ENCODE data around the gene SNRNP200.

DNA sequence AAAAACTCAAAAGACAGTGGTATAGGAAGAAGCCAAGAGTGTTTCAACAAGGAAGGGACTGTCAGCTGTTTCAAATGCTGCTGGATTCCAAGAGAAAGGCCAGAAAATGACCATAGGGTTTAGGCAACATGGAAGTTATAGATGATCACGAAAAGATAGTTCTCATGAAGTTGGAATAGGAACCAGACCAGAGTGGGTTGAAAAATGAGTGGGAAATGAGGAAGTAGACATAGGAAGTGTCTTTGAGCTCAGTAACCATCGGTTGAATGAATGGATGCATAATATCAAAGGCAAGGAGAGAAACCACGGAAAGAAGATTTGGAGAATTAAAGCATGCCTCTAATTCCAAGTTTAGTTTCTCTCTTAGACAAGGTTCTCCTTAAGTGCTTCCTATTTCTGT lies 31.5 kb upstream of the SNRNP200 start:
- TF ChIP-seq, protein P1, sequence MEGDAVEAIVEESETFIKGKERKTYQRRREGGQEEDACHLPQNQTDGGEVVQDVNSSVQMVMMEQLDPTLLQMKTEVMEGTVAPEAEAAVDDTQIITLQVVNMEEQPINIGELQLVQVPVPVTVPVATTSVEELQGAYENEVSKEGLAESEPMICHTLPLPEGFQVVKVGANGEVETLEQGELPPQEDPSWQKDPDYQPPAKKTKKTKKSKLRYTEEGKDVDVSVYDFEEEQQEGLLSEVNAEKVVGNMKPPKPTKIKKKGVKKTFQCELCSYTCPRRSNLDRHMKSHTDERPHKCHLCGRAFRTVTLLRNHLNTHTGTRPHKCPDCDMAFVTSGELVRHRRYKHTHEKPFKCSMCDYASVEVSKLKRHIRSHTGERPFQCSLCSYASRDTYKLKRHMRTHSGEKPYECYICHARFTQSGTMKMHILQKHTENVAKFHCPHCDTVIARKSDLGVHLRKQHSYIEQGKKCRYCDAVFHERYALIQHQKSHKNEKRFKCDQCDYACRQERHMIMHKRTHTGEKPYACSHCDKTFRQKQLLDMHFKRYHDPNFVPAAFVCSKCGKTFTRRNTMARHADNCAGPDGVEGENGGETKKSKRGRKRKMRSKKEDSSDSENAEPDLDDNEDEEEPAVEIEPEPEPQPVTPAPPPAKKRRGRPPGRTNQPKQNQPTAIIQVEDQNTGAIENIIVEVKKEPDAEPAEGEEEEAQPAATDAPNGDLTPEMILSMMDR (IDR thresholded peaks at IDR 0.05; ENCODE audit: low read depth, low read length), result no peak
- no peak for TF ChIP-seq EZH2phosphoT487 (IDR thresholded peaks at IDR 0.05; ENCODE audit: low read depth)

Data from OCI-LY3 (cell line).